ENCODE measurements around the gene PTBP3.

DNA sequence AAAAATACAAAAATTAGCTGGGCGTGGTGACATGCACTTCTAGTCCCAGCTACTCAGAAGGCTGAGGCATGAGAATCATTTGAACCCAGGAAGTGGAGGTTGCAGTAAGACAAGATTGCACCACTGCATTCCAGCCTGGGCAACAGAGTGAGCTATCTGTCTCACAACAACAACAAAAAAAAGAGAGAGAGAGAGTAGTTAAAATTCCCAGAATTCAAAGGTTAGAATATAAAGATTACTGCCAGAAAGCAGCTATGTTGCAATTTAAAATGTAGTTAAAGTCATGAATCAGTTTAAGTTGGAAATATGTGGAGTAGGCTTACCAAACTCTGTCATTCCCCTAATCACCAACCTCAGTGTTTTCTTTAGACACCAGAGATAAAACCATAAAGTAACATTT, 99.7 kb downstream of the PTBP3 start:
- TF ChIP-seq, protein P1, sequence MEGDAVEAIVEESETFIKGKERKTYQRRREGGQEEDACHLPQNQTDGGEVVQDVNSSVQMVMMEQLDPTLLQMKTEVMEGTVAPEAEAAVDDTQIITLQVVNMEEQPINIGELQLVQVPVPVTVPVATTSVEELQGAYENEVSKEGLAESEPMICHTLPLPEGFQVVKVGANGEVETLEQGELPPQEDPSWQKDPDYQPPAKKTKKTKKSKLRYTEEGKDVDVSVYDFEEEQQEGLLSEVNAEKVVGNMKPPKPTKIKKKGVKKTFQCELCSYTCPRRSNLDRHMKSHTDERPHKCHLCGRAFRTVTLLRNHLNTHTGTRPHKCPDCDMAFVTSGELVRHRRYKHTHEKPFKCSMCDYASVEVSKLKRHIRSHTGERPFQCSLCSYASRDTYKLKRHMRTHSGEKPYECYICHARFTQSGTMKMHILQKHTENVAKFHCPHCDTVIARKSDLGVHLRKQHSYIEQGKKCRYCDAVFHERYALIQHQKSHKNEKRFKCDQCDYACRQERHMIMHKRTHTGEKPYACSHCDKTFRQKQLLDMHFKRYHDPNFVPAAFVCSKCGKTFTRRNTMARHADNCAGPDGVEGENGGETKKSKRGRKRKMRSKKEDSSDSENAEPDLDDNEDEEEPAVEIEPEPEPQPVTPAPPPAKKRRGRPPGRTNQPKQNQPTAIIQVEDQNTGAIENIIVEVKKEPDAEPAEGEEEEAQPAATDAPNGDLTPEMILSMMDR (conservative IDR thresholded peaks at IDR 0.05; ENCODE audit: low read length): no peak
- no peak for TF ChIP-seq EZH2phosphoT487 (IDR thresholded peaks at IDR 0.05; ENCODE audit: borderline replicate concordance)

Measured in Loucy (cell line).